ENCODE measurements around the gene COQ4. TPM values are rescaled to one million over a fixed set of nuclear protein-coding genes. Genes with fewer than 3 reads are reported as not detected.

COQ4 gene
- total RNA-seq, 1 experiment from 2014 or later, result 28.1 TPM

GRCh38 chr9:128339761-128340690, 17.4 kb downstream of the COQ4 start, which contains the start of gene SLC27A4:
Gene SLC27A4 (plus strand): TSS chr9:128340527. CDS start chr9:128343133, 2,606 bp downstream.
- H4K20me1 ChIP-seq (ENCODE audit: low read length), result no peaks in the 10 kb centered on the region
- TF ChIP-seq EZH2phosphoT487 (IDR thresholded peaks at IDR 0.05; ENCODE audit: borderline replicate concordance, low read length), result no peak
- TF ChIP-seq CTCF (conservative IDR thresholded peaks at IDR 0.05; ENCODE audit: low read depth, low read length), result no peak
- no peak for TF ChIP-seq EZH2 (IDR thresholded peaks at IDR 0.05; ENCODE audit: low read length, unreplicated experiment)
- TSS peak; percentile 100 for BruUV-seq (replicated peaks)
- no peaks in the 10 kb centered on the region for H3K36me3 ChIP-seq (ENCODE audit: low read depth, low read length)
- DNase-seq (peak; percentile 85), ATAC-seq (peak; percentile 88)
- intact Hi-C loops (cut with micrococcal nuclease), result loop anchor here (2.0 kb wide), 1 partner anchor 17 kb away; the partner anchor contains the start of genes COQ4 and TRUB2
- H3K27me3 ChIP-seq (ENCODE audit: low read length), result no peaks in the 10 kb centered on the region
- H3K4me1 ChIP-seq (ENCODE audit: insufficient read depth, low read length), result no peaks in the 10 kb centered on the region
- H3K79me2 ChIP-seq (ENCODE audit: low read length), result peaks cover 10% of the 10 kb centered on the region
- H3F3A ChIP-seq (ENCODE audit: low read length, unreplicated experiment), result no peaks in the 10 kb centered on the region
- peak within 1 kb of the TSS; percentile 88 for H3K4me3 ChIP-seq (ENCODE audit: low read length)
- H3K9me3 ChIP-seq (ENCODE audit: low read length), result no peaks in the 10 kb centered on the region
- H3K9ac ChIP-seq (ENCODE audit: low read length), result peak within 1 kb of the TSS; percentile 76
- H3K9me2 ChIP-seq (replicated peaks; ENCODE audit: low read length), result no peaks in the 10 kb centered on the region
- peak within 1 kb of the TSS; percentile 36; the same call in 1 of the 2 replicates for H3K27ac ChIP-seq (ENCODE audit: low read length)
- ChIA-PET POLR2A (ENCODE audit: unreplicated experiment) (interaction anchor here (0.6 kb wide), 1 partner anchor 70 kb away, joined by 3 read pairs; no protein-coding TSS in a partner anchor), CTCF (no interaction called here)
- H3K4me2 ChIP-seq (ENCODE audit: low read length), result peak within 1 kb of the TSS; percentile 96
- H2AFZ ChIP-seq (ENCODE audit: low read length), result peak within 1 kb of the TSS; percentile 95

GRCh38 chr9:128340691-128341434, 18.2 kb downstream of the COQ4 start:
- peak overlapping the region; percentile 73 for H2AFZ ChIP-seq (ENCODE audit: low read length)
- TF ChIP-seq CTCF (conservative IDR thresholded peaks at IDR 0.05; ENCODE audit: low read depth, low read length), result no peak
- no peak for TF ChIP-seq EZH2phosphoT487 (IDR thresholded peaks at IDR 0.05; ENCODE audit: borderline replicate concordance, low read length)
- no peak for TF ChIP-seq EZH2 (IDR thresholded peaks at IDR 0.05; ENCODE audit: low read length, unreplicated experiment)
- peaks cover 10% of the 10 kb centered on the region for H3K79me2 ChIP-seq (ENCODE audit: low read length)
- H3K9me3 ChIP-seq (ENCODE audit: low read length), result no peaks in the 10 kb centered on the region
- ChIA-PET POLR2A (ENCODE audit: unreplicated experiment) (interaction anchor here (0.7 kb wide), 1 partner anchor 188 kb away, joined by 8 read pairs; no protein-coding TSS in a partner anchor), CTCF (interaction anchor here (1.3 to 1.6 kb wide), 3 partner anchors 21 to 65 kb away, joined by 5 to 20 read pairs (median 10); partner anchors contain the start of genes GOLGA2 and SWI5)
- H3K27me3 ChIP-seq (ENCODE audit: low read length), result no peaks in the 10 kb centered on the region
- H3K9me2 ChIP-seq (replicated peaks; ENCODE audit: low read length), result no peaks in the 10 kb centered on the region
- H3K4me1 ChIP-seq (ENCODE audit: insufficient read depth, low read length), result no peaks in the 10 kb centered on the region
- H3K4me2 ChIP-seq (ENCODE audit: low read length), result peak overlapping the region; percentile 96
- DNase-seq, result no peak
- H4K20me1 ChIP-seq (ENCODE audit: low read length), result no peaks in the 10 kb centered on the region
- H3K4me3 ChIP-seq (ENCODE audit: low read length), result peak overlapping the region; percentile 84
- no peaks in the 10 kb centered on the region for H3F3A ChIP-seq (ENCODE audit: low read length, unreplicated experiment)
- H3K27ac ChIP-seq (ENCODE audit: low read length), result 0 out of 2 replicates have a peak overlapping the region, but pooled peaks have one; percentile 18
- H3K36me3 ChIP-seq (ENCODE audit: low read depth, low read length), result no peaks in the 10 kb centered on the region
- BruUV-seq (replicated peaks), result TSS peak; percentile 21
- H3K9ac ChIP-seq (ENCODE audit: low read length), result peak overlapping the region; percentile 72
- peak; percentile 63 for ATAC-seq
- intact Hi-C loops (cut with micrococcal nuclease), result loop anchor here (1.0 to 2.0 kb wide), 2 partner anchors 18 to 46 kb away; partner anchors contain the start of genes COQ4 and TRUB2

Measured in PC-3 (cell line).